Hippocampal formation (tissue), 2 donors: ENCODE data around the gene ZCWPW1.
"Not testable (repeated sequence)": the region's sequence is repeated elsewhere in the genome, so short reads cannot be mapped to it uniquely, and the experiment has no call there.

ENCODE experiments used
- DNase-seq, 2 donors: peaks; one replicate each; lab custom pipeline; 2025; lab: John Stamatoyannopoulos, UW

Gene ZCWPW1

DNA sequence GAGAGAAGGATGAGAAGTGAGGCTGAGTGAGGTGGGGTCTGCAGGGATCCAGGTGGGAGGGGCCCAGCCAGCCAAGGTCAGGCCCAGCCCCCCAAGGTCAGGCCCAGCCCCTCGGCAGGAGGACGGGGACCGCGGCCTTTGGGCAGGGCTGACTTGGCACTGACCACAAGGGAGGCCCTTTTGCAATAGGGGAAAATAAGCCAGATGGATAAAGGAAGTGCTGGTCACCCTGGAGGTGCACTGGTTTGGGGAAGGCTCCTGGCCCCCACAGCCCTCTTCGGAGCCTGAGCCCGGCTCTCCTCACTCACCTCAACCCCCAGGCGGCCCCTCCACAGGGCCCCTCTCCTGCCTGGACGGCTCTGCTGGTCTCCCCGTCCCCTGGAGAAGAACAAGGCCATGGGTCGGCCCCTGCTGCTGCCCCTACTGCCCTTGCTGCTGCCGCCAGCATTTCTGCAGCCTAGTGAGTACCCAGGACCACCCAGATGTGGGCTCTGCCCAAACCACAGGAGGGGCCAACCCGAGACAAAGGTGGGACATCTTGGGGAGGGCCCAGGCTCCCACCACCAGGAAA, 55.2 kb downstream of the ZCWPW1 start, which contains the start of gene PILRA:
TSS of gene PILRA (plus strand) at position 227 of the 571 bp plus-strand sequence. CDS start at position 397, 170 bp downstream.
- no peak for DNase-seq

GRCh38 chr7:100372694-100373093, 55.8 kb downstream of the ZCWPW1 start:
- DNase-seq = no peak

DNA sequence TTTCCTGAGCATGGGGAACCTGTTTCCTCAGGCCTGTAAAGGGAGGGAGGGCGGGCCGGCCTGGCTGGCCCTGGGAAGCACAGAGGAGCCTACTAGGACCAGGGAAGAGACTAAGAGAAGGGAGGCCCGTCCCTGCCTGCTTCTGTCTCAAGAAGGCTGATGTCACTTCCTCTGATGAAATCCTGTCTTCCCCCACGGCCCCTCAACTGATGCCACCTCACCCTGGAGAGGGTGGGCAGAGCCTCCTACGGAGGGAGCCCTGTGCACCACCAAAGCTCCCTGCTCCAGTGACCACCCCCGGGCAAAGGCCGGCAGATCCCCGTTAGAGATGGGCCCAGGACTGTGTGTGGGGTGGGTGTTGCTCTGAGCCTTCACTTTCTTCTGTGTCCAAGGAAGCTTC, 56.2 kb downstream of the ZCWPW1 start:
- DNase-seq = no peak

GRCh38 chr7:100371561-100372171, 56.8 kb downstream of the ZCWPW1 start:
- DNase-seq = no peak

GRCh38 chr7:100370746-100371145, 57.8 kb downstream of the ZCWPW1 start:
- DNase-seq = no peak

GRCh38 chr7:100370303-100370702, 58.2 kb downstream of the ZCWPW1 start:
- DNase-seq = no peak

DNA sequence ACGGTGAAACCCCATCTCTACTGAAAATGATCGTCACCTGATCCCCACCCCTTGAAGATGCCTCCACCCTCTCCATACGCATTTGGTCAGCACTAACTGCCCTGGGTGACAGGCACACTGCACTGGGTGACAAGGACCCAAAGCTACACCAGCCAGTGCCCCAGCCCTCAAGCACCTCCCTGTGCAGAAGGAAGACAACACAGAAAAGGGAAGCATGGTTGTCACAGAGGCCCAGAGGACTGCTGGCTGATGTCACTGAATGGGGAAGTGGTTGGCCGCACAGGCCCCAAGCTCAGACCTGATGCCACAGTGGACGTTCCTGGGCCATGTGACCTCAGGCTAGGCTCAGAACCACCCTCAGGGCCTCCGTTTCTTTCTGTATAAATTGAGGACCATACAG, 59.4 kb downstream of the ZCWPW1 start:
- peak; percentile 38 to 45 for DNase-seq

DNA sequence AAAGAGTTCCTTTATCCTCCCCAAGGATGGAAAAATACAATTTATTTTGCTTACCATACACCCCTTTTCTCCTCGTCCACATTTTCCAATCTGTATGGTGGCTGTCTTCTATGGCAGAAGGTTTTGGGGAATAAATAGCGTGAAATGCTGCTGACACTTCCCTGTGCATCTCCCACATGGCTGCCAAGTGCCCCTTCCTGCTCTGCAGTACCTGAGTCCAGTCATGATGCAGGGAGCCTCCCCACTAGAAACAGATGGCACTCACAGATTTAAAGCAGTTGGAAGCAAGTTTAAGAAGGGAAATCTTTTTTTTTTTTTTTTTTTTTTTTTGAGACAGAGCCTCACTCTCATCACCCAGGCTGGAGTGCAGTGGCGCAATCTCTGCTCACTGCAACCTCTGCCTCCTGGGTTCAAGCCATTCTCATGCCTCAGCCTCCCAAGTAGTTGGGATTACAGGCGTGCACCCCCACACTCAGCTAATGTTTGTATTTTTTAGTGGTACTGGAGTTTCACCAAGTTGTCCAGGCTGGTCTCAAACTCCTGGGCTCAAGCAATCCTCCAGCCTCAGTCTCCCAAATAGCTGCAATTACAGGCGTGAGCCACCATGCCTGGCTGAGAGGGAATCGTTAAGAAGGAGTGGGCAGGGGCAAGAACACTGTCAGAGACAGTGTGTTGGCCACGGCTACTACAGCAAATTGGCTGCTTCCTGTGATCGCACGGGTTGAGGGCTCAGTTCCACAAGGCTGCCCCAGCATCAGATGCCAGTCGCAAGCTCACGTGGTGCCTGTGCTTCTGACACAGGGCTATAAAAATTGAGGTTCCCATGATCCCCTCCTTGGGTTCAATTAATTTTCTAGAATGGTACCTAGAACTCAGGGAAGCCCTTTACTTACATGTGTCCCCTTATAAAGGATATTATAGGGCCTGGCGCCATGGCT, 60.6 kb downstream of the ZCWPW1 start:
- no peak for DNase-seq

DNA sequence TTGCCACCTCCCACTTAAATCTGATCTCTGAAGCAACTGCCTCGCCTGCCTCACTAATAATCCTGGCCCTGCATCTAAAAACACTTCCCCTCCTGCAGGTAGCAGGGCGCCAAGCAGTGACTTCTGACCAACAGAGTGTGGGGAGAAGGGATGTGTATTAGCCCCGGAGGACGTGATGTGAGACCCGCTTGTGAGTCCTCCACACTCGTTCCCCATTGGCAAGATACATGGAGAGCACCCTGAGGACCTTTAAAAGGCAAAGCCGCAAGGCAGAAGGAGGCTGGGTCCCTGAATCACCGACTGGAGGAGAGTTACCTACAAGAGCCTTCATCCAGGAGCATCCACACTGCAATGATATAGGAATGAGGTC, 61.3 kb downstream of the ZCWPW1 start:
- no peak for DNase-seq

DNA sequence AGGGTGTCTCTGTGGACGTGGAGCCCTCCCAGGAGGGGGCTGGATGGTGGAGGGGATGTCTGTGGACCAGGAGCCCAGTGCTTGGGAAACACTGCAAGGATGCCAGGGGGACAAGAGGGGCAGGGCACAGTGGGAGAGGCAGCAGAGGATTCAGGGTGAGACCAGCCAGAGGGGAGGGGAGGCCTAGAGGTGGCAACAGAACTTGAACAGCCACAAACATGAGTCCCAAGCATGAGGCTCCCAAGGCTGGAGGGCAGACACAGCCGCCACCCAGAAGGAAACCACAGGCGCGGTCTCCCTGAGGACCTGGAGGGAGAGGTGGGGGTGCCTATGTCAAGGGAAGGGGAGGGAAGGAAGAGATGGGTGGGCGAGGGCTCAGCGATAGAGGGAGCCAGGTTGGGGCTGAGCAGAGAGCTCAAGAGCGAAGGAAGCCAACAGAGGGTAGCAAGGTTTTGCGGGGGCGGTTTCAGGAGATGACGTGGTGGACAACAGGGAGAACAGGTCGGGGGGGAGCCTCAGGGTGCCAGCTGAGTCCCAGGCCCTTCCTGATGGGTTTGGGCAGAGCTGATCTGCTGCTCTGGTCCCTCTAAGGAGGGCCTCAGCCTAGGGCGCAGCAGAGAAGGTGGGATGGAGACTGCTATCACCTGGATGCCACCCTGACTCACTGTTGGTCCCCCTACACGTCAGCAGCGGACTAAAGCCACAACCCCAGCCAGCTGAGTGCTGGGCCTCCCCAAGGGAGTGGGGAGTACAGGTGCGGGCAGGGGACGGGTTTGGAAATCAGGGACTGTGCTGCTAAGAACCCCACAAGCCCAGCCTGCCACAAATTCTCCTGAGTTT, 61.9 kb downstream of the ZCWPW1 start:
- no peak for DNase-seq

DNA sequence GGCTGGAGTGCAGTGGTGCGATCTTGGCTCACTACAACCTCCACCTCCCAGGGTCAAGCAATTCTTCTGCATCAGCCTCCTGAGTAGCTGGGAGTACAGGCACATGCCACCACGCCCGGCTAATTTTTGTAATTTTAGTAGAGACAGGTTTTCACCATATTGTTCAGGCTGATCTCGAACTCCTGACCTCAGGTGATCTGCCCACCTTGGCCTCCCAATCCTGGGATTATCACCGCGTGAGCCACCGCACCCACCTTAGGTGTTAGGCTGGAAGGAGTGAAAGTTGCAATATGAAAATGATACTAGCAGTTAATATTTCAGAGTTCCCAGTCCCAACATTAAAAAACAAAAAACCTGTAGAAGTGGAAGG, 62.5 kb downstream of the ZCWPW1 start:
- DNase-seq = not testable (repeated sequence)

GRCh38 chr7:100364480-100364879, 64.0 kb downstream of the ZCWPW1 start:
- DNase-seq = no peak

GRCh38 chr7:100363797-100364196, 64.7 kb downstream of the ZCWPW1 start:
- not testable (repeated sequence) for DNase-seq

DNA sequence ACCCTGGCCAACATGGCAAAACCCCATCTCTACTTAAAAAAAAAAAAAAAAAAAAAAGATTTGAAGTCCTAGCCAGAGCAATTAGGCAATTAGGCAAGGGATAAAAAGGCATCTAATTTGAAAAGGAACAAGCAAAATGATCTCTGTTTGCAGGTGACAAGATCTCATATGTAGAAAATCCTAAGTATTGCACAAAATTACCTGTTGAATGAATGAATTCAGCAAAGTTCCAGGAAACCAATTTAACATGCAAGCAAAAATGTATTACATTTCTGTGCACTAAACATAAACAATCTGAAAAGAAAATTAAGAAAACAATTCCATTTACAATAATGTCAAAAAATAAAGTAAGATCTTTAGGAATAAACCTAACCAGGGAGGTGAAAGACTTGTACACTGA, 65.4 kb downstream of the ZCWPW1 start:
- no peak for DNase-seq

DNA sequence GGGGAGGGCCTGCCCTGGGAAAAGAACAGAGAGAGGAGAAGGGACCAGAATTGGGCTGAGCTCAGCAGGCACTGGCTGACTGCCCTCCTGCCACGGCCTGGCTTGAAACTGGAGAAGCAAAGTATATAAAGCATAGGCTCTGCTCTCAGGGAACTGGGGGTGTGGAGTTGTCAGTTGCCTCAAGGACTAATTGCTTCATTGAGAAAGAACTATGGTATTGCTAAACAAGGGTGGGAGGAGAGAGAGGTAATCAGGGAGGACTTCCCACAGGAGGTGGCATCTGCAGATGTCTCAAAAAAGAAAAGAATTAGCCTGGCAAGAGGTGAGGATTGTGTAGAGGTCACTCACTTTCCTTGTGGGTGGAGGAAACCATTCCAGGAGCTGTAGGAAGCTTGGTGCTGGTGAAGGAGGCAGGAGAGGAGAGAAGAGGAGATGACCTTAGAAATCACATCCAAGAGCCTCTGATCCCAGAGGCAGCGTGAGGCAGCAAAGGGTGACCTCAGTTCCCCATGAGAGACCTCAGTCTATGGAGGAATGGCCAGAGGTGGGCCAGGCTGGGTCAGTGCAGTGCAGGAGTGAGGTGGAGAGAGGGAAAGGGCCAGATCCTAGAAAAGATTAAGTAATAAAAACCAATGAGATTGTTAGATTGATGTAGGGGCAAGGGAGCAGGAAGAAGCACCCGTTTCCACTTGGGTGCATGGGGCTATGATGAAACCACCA, 68.2 kb downstream of the ZCWPW1 start:
- no peak for DNase-seq

DNA sequence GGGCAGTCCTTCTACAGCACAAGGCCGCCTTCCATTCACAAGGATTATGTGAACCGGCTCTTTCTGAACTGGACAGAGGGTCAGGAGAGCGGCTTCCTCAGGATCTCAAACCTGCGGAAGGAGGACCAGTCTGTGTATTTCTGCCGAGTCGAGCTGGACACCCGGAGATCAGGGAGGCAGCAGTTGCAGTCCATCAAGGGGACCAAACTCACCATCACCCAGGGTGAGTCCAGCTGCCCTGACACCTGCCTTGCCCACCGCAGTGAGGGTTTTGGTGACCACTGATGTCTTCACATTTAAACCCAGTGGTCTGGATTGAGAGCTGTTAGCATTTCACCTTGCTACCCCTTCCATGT, 69.7 kb downstream of the ZCWPW1 start:
- no peak for DNase-seq

- no peak for DNase-seq
Measured at GRCh38 chr7:100358027-100358856, 70.3 kb downstream of the ZCWPW1 start, which contains the start of gene PILRB. TSS of gene PILRB (plus strand) at chr7:100358117. CDS start at chr7:100358303, 186 bp downstream.

GRCh38 chr7:100357131-100357561, 71.4 kb downstream of the ZCWPW1 start:
- no peak for DNase-seq

GRCh38 chr7:100356416-100357068, 72.0 kb downstream of the ZCWPW1 start:
- DNase-seq = no peak
